ENCODE measurements around the gene WNT7B.

Gene WNT7B

DNA sequence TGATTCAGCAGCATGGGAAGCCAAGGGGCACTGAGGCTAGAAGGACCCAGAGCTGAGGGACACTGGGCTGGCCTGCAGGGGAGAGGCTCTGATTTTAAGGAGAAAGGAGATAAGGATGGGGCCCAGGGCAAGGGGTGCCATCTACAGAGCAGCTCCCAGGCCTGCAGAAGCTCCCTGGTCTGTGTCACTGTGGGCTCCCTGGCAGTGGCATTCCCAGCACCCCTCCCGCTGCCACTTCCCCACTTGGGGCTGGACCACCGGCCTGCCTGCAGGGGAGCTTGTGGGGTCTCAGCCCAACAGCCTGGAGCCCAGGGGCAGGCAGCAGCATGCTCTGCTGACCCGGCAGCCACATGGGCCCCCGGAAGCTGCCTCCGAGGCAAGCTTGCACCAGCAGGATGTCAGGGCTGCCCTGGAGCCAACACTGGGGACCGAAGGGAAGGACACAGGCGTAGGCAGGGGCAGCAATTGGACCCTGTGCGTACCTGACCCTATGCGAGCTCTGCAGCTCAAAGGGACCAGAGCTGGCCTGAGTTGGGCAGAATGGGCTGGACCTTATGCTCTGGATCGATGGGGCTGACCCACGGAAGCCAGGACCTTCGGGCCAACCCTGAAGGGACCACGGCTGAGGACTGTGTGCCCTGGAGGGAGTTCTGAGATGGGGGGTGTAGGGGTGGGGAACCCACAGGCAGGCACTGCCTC lies 35.4 kb upstream of the WNT7B start:
- no peaks in the 10 kb centered on the region for H3K36me3 ChIP-seq (ENCODE audit: insufficient read depth)
- H3K27ac ChIP-seq = no peak overlapping the region
- H3K27me3 ChIP-seq (ENCODE audit: insufficient read depth, low read depth) = no peaks in the 10 kb centered on the region
- no peak overlapping the region; the same call in 1 of the 2 replicates for H3K4me2 ChIP-seq
- TF ChIP-seq, protein P1, sequence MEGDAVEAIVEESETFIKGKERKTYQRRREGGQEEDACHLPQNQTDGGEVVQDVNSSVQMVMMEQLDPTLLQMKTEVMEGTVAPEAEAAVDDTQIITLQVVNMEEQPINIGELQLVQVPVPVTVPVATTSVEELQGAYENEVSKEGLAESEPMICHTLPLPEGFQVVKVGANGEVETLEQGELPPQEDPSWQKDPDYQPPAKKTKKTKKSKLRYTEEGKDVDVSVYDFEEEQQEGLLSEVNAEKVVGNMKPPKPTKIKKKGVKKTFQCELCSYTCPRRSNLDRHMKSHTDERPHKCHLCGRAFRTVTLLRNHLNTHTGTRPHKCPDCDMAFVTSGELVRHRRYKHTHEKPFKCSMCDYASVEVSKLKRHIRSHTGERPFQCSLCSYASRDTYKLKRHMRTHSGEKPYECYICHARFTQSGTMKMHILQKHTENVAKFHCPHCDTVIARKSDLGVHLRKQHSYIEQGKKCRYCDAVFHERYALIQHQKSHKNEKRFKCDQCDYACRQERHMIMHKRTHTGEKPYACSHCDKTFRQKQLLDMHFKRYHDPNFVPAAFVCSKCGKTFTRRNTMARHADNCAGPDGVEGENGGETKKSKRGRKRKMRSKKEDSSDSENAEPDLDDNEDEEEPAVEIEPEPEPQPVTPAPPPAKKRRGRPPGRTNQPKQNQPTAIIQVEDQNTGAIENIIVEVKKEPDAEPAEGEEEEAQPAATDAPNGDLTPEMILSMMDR (conservative IDR thresholded peaks at IDR 0.05; ENCODE audit: low read depth, low read length) = no peak
- H3K9ac ChIP-seq = no peak overlapping the region
- no peak overlapping the region for H2AFZ ChIP-seq (ENCODE audit: low read depth)
- H4K20me1 ChIP-seq (ENCODE audit: insufficient read depth) = no peaks in the 10 kb centered on the region
- peaks cover 11% of the 10 kb centered on the region for H3K4me1 ChIP-seq (ENCODE audit: low read depth, poor library complexity, severe bottlenecking)
- H3K4me3 ChIP-seq (IDR thresholded peaks at IDR 0.05; ENCODE audit: insufficient read depth, low read depth, low read length) = no peak overlapping the region
- H3K79me2 ChIP-seq (ENCODE audit: insufficient read depth, low read depth) = no peaks in the 10 kb centered on the region

DNA sequence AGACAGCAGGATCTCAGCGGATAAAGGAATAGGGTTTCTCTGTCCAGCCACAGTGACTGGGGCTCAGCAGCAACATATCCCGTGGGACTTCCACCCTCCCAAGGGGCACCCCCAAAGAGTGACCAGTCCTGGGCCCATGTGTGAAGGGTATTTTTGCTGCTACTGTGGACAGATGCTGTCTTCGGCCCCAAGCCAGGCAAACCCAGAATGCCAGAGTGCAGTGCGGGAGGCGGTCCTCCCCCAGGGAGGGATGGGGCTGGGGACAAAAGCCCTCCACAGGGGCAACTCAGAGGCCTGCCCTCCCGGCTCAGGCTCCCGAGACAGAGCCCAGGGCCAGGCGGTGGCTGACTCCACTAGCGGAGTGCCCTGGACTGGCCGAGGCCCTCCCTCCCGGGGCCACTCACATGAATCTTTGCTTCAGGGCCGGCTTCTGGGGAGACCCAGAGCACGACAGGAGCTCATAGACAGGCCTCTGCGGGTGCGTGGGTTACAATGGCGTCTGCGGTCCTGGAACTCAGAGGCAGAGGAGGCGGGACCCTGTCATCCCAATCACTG lies 34.7 kb upstream of the WNT7B start:
- Histone ChIP-seq H3K4me2 (no peak overlapping the region), H3K27me3 (ENCODE audit: insufficient read depth, low read depth) (no peaks in the 10 kb centered on the region), H3K4me1 (ENCODE audit: low read depth, poor library complexity, severe bottlenecking) (peaks cover 11% of the 10 kb centered on the region), H2AFZ (ENCODE audit: low read depth) (no peak overlapping the region), H3K36me3 (ENCODE audit: insufficient read depth) (no peaks in the 10 kb centered on the region), H3K9ac (no peak overlapping the region), H3K4me3 (IDR thresholded peaks at IDR 0.05; ENCODE audit: insufficient read depth, low read depth, low read length) (no peak overlapping the region), H4K20me1 (ENCODE audit: insufficient read depth) (no peaks in the 10 kb centered on the region), H3K27ac (no peak overlapping the region), H3K79me2 (ENCODE audit: insufficient read depth, low read depth) (no peaks in the 10 kb centered on the region)
- TF ChIP-seq, protein P1 (conservative IDR thresholded peaks at IDR 0.05; ENCODE audit: low read depth, low read length) = no peak

DNA sequence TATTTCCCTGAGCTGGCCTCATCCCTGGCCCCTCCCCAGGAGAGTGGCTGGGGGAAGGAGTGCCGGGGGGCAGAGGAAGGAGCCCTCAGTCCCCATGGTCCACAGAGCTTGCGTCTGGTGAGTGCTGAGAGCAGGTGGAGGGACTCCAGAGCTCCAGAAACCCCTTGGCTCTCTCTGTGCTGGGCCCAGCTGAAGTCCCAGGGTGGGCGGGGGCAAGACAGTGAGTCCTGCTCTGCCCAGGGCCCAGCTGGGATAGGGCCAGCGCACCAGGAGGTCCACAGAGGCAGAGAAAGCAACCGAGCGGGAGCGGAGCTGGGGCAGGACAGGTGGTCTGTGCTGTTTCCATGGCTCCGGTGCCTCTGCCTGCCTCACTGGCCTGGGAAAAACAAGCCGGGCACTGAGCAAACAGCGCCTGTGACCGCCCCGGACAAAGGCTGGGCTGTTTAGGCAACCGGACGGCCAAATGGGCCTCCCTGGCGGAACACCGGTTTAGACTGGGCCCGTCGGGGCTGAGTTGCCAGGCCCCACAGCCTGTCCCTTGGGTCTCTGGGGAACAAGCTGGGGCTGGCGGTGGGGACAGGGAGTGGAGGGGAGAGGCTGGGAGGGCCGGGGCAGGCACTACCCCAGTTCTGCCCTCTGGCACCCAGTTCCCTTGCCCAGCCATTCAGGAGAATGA lies 34.1 kb upstream of the WNT7B start:
- TF ChIP-seq, protein P1 (conservative IDR thresholded peaks at IDR 0.05; ENCODE audit: low read depth, low read length) = no peak
- H3K4me3 ChIP-seq (IDR thresholded peaks at IDR 0.05; ENCODE audit: insufficient read depth, low read depth, low read length) = no peak overlapping the region
- no peaks in the 10 kb centered on the region for H4K20me1 ChIP-seq (ENCODE audit: insufficient read depth)
- no peaks in the 10 kb centered on the region; the same call in 1 of the 2 replicates for H3K27me3 ChIP-seq (ENCODE audit: insufficient read depth, low read depth)
- H3K9ac ChIP-seq = no peak overlapping the region
- H3K79me2 ChIP-seq (ENCODE audit: insufficient read depth, low read depth) = no peaks in the 10 kb centered on the region
- no peak overlapping the region for H3K4me2 ChIP-seq
- no peak overlapping the region for H3K27ac ChIP-seq
- no peaks in the 10 kb centered on the region for H3K36me3 ChIP-seq (ENCODE audit: insufficient read depth)
- H3K4me1 ChIP-seq (ENCODE audit: low read depth, poor library complexity, severe bottlenecking) = peaks cover 11% of the 10 kb centered on the region
- H2AFZ ChIP-seq (ENCODE audit: low read depth) = no peak overlapping the region

DNA sequence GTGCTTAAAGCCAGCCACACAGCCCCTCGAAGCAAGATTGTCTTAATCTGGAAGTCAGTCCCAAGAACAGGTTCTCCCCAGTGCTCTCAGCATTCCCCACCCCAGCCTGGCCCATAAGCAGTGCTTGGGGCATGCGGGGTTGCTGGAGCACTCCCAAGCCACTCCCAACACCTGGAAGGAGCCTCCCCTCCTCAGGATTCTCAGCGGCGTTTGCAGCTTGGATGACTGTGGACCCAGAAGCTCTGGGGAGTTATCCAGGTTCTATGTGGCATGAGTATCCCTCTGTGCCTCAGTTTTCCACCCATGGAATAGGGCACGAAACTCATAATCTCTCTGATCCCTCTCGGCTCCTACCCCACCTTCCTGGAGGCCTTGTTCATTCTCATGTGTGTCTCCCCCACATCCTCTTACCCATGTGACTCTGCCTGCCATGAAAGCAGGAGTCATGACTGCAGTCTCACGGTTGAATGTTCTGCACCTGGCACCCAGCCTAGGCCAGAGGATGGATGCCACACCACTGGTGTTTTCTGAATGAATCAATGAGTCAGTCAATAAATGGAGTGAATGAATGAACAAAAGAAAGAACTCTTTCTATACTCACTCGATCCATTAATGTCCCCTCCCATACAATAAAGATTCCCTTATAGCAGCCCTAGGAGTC lies 33.4 kb upstream of the WNT7B start:
- Histone ChIP-seq H2AFZ (ENCODE audit: low read depth) (no peak overlapping the region), H3K4me2 (no peak overlapping the region), H3K79me2 (ENCODE audit: insufficient read depth, low read depth) (no peaks in the 10 kb centered on the region), H3K4me1 (ENCODE audit: low read depth, poor library complexity, severe bottlenecking) (peaks cover 11% of the 10 kb centered on the region), H3K4me3 (IDR thresholded peaks at IDR 0.05; ENCODE audit: insufficient read depth, low read depth, low read length) (no peak overlapping the region), H3K36me3 (ENCODE audit: insufficient read depth) (no peaks in the 10 kb centered on the region), H3K9ac (no peak overlapping the region), H4K20me1 (ENCODE audit: insufficient read depth) (no peaks in the 10 kb centered on the region), H3K27me3 (ENCODE audit: insufficient read depth, low read depth) (no peaks in the 10 kb centered on the region; the same call in 1 of the 2 replicates), H3K27ac (no peak overlapping the region)
- TF ChIP-seq, protein P1 (conservative IDR thresholded peaks at IDR 0.05; ENCODE audit: low read depth, low read length) = no peak
